ENCODE results near the gene LYPD6B. TPM values are rescaled to one million over a fixed set of nuclear protein-coding genes. Genes with fewer than 3 reads are reported as not detected.

The LYPD6B gene
- total and polyA plus RNA-seq, 8 donors = 0.79 to 35.8 (median 24.6) TPM

- DNase-seq = no peak
- ATAC-seq = no peak
- no peak overlapping the region for H3K4me3 ChIP-seq
- TF ChIP-seq CTCF (IDR thresholded peaks at IDR 0.05) = no peak
- peaks cover 0 to 24% of the 10 kb centered on the region in 2 donors for H3K9me3 ChIP-seq
- H3K27ac ChIP-seq = no peak overlapping the region
- H3K36me3 ChIP-seq = no peaks in the 10 kb centered on the region
- H3K4me1 ChIP-seq = no peaks in the 10 kb centered on the region
- H3K27me3 ChIP-seq = no peaks in the 10 kb centered on the region
- intact Hi-C loops (cut with DNase I) = no loop called here
Observed at GRCh38 chr2:149049142-149049541, 10.6 kb downstream of the LYPD6B start.

GRCh38 chr2:149050188-149050587, 11.7 kb downstream of the LYPD6B start:
- no peak overlapping the region for H3K4me3 ChIP-seq
- H3K27me3 ChIP-seq = no peaks in the 10 kb centered on the region
- no peaks in the 10 kb centered on the region for H3K4me1 ChIP-seq
- H3K27ac ChIP-seq = no peak overlapping the region
- DNase-seq = peak in 1 of 4 donors; percentile 45
- intact Hi-C loops (cut with DNase I) = no loop called here
- no peaks in the 10 kb centered on the region for H3K36me3 ChIP-seq
- no peak for TF ChIP-seq CTCF (IDR thresholded peaks at IDR 0.05)
- ATAC-seq = no peak
- peaks cover 0 to 24% of the 10 kb centered on the region in 2 donors for H3K9me3 ChIP-seq

DNA sequence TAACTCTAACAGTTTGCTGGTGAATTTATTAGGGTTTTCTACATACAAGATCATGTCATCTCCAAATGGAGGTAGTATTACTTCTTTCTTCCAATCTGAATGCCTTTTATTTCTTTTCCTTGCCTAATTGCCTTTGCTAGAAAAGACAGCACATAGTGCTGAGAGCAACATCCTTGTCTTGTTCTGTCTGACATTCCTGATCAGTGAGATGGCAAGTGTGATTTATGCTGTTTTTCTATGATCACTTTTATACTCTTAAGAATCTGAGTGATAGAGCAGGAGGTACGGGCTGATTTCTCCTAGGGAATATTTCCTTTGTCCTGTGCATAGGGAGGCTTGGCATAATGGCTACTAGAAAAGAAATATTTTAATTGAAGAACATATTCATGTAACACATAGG, 17.3 kb downstream of the LYPD6B start:
- Histone ChIP-seq H3K9me3 (no peaks in the 10 kb centered on the region), H3K27me3 (no peaks in the 10 kb centered on the region), H3K4me1 (no peaks in the 10 kb centered on the region), H3K27ac (no peak overlapping the region), H3K4me3 (no peak overlapping the region), H3K36me3 (no peaks in the 10 kb centered on the region)
- intact Hi-C loops (cut with DNase I) = no loop called here
- DNase-seq = no peak
- TF ChIP-seq CTCF (IDR thresholded peaks at IDR 0.05) = no peak
- ATAC-seq = no peak

DNA sequence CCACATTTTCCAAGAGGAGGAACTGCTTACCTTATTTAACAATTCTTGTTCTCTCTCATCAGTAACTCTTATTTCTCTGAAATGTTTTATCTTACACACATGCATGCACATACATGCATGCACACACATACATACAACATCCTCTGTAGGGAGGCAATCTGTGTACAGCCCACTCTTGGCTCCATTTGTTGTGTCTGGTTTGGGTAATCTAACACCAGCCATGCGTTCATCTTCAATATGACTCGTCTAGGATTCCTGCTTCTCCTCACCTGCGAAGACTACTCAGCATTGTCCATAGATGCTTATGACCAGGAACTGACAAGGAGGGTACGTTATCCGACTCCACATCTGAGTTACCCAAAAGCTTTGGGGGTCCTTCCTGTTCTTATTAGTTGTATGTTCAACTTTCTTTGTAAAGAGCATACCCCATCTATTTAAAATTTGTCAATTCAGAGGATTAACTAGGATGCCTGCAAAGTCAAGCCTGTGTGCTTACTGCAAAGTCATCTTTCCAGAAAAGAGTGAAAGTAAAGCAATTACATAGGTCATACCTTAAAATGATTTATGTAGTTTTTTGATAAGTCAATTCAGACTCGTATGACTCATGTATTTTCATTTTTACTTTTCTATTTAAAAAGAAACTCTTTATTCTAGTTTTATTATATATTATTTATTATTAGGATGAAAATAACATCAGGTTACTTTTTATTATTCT, 18.2 kb downstream of the LYPD6B start:
- Histone ChIP-seq H3K4me1 (no peaks in the 10 kb centered on the region), H3K27me3 (no peaks in the 10 kb centered on the region), H3K36me3 (no peaks in the 10 kb centered on the region), H3K9me3 (no peaks in the 10 kb centered on the region), H3K27ac (no peak overlapping the region), H3K4me3 (no peak overlapping the region)
- no peak for TF ChIP-seq CTCF (IDR thresholded peaks at IDR 0.05)
- intact Hi-C loops (cut with DNase I) = no loop called here
- ATAC-seq (no peak), DNase-seq (no peak)

DNA sequence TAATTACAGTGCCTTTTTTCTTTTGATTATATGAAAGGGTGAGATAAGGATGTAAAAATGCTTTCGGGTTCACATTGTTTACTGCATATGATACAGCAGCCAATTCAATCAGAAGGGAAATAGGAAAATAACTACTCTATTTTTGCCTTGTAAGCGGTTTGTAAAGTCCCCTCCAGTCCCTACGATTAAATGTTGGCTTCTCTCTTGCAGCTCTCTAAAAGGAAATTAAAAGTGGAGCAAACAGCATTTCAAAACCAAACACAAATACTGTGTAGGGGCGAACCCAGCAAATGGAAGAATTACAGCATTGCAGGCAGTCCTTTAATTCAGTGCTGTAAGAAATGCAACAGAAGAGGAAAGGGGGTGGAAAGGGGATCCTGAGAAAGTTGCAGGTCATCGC, 18.9 kb downstream of the LYPD6B start:
- H3K4me1 ChIP-seq = no peaks in the 10 kb centered on the region
- intact Hi-C loops (cut with DNase I) = no loop called here
- ATAC-seq (no peak), DNase-seq (peak in 2 of 4 donors; percentile 66 to 81)
- no peak for TF ChIP-seq CTCF (IDR thresholded peaks at IDR 0.05)
- H3K27ac ChIP-seq = no peak overlapping the region
- no peaks in the 10 kb centered on the region for H3K27me3 ChIP-seq
- H3K36me3 ChIP-seq = no peaks in the 10 kb centered on the region
- H3K4me3 ChIP-seq = no peak overlapping the region
- H3K9me3 ChIP-seq = no peaks in the 10 kb centered on the region

Data from left lung (tissue), 10 donors.